ENCODE results near the gene NBEAL1. TPM values are rescaled to one million over a fixed set of nuclear protein-coding genes. Genes with fewer than 3 reads are reported as not detected.

Gene NBEAL1
- total and polyA plus RNA-seq, 2 experiments from 2014 or later = 13.3 to 21.8 TPM

- no peak for TF ChIP-seq POLR2AphosphoS5 (IDR thresholded peaks at IDR 0.05; ENCODE audit: low read depth)
- TF ChIP-seq EZH2 (IDR thresholded peaks at IDR 0.05; ENCODE audit: low read depth, unreplicated experiment) = no peak
- no peak for TF ChIP-seq ZNF114 (CRISPR knock-in tag; IDR thresholded peaks at IDR 0.05)
- no peak for TF ChIP-seq CTCF (conservative IDR thresholded peaks at IDR 0.05; ENCODE audit: low read depth in 2 of 2)
- no peak for TF ChIP-seq JUNB (IDR thresholded peaks at IDR 0.05; ENCODE audit: unreplicated experiment)
- TF ChIP-seq NANOG (IDR thresholded peaks at IDR 0.05; ENCODE audit: borderline replicate concordance) = no peak
- TF ChIP-seq CREB1 (CRISPR knock-in tag; IDR thresholded peaks at IDR 0.05; ENCODE audit: low read depth) = no peak
- TF ChIP-seq EZH2phosphoT487 (IDR thresholded peaks at IDR 0.05; ENCODE audit: unreplicated experiment) = no peak
- TF ChIP-seq ETS1 (IDR thresholded peaks at IDR 0.05) = no peak
- TF ChIP-seq ZNF462 (CRISPR knock-in tag; IDR thresholded peaks at IDR 0.05) = no peak
- no peak for TF ChIP-seq REST (IDR thresholded peaks at IDR 0.05; ENCODE audit: unreplicated experiment)
- TF ChIP-seq STAT1 (IDR thresholded peaks at IDR 0.05; ENCODE audit: unreplicated experiment) = no peak
- no peak for TF ChIP-seq ZNF331 (CRISPR knock-in tag; IDR thresholded peaks at IDR 0.05; ENCODE audit: low read depth)
- H3K27me3 ChIP-seq (ENCODE audit: insufficient read depth) = no peaks in the 10 kb centered on the region
- H3K79me2 ChIP-seq (replicated peaks; ENCODE audit: insufficient read depth) = 0 out of 2 replicates have a peak, but pooled peaks cover 3% of the 10 kb centered on the region
- DNase-seq (ENCODE audit: low spot score) = no peak
- H3K36me3 Mint-ChIP-seq (ENCODE audit: low read depth) = no peaks in the 10 kb centered on the region; the same call in 2 of the 3 replicates
- peaks cover 8% of the 10 kb centered on the region for H3K4me1 Mint-ChIP-seq
- no peak overlapping the region for H3K27ac ChIP-seq (ENCODE audit: low read depth)
- H3K36me3 ChIP-seq (ENCODE audit: insufficient read depth) = no peaks in the 10 kb centered on the region
- H3K9me3 Mint-ChIP-seq = no peaks in the 10 kb centered on the region
- H3K4me2 ChIP-seq = no peak overlapping the region
- H3K27me3 Mint-ChIP-seq (ENCODE audit: insufficient read depth, low read depth, poor library complexity) = no peaks in the 10 kb centered on the region
- H3K4me3 ChIP-seq = no peak overlapping the region
- 0 out of 2 replicates have a peak, but pooled peaks cover 3% of the 10 kb centered on the region for H3K4me1 ChIP-seq (ENCODE audit: insufficient read depth)
- H4K20me1 ChIP-seq (replicated peaks; ENCODE audit: insufficient read depth) = no peaks in the 10 kb centered on the region
- no peaks in the 10 kb centered on the region for H3K9me2 ChIP-seq (ENCODE audit: insufficient read depth)
- ATAC-seq = no peak
- no peak overlapping the region for H3K27ac Mint-ChIP-seq
- H3F3A ChIP-seq (replicated peaks; ENCODE audit: low read depth) = no peaks in the 10 kb centered on the region
- H2AFZ ChIP-seq = no peak overlapping the region
- no peak overlapping the region for H3K4me3 Mint-ChIP-seq
Measured at GRCh38 chr2:203022751-203023150, 8.1 kb downstream of the NBEAL1 start.

Measured in GM23338 (cell line).